ENCODE results near the gene PLA2G4C.
"Not testable (repeated sequence)": the region's sequence is repeated elsewhere in the genome, so short reads cannot be mapped to it uniquely, and the experiment has no call there.

Gene PLA2G4C

GRCh38 chr19:48081106-48081505, 29.5 kb downstream of the PLA2G4C start:
- Histone ChIP-seq H3K27me3 (ENCODE audit: control insufficient read depth, low read length) (no peaks in the 10 kb centered on the region), H3K9me2 (replicated peaks; ENCODE audit: control insufficient read depth, low read length) (no peaks in the 10 kb centered on the region), H3K36me3 (ENCODE audit: control insufficient read depth, low read length) (no peaks in the 10 kb centered on the region), H3K4me2 (ENCODE audit: low read length) (no peak overlapping the region), H3K4me1 (ENCODE audit: control insufficient read depth, low read length) (no peaks in the 10 kb centered on the region), H3F3A (ENCODE audit: control insufficient read depth, insufficient read depth) (no peaks in the 10 kb centered on the region), H3K4me3 (ENCODE audit: low read length) (no peak overlapping the region), H4K20me1 (ENCODE audit: control insufficient read depth, insufficient read depth, low read depth, low read length) (no peaks in the 10 kb centered on the region), H3K79me2 (ENCODE audit: control insufficient read depth, low read length) (no peaks in the 10 kb centered on the region), H3K27ac (ENCODE audit: low read depth, low read length) (no peak overlapping the region), H3K9me3 (ENCODE audit: control insufficient read depth, insufficient read depth, low read length) (no peaks in the 10 kb centered on the region)
- TF ChIP-seq CTCF (IDR thresholded peaks at IDR 0.05; ENCODE audit: low read depth, low read length, poor library complexity, severe bottlenecking) (no peak), EZH2phosphoT487 (IDR thresholded peaks at IDR 0.05; ENCODE audit: borderline replicate concordance, low read length) (no peak)

- not testable (repeated sequence) for H3K4me3 ChIP-seq (ENCODE audit: low read length); H4K20me1 ChIP-seq (ENCODE audit: control insufficient read depth, insufficient read depth, low read depth, low read length); H3K9me3 ChIP-seq (ENCODE audit: control insufficient read depth, insufficient read depth, low read length); H3K27ac ChIP-seq (ENCODE audit: low read depth, low read length); H3K36me3 ChIP-seq (ENCODE audit: control insufficient read depth, low read length); H3K79me2 ChIP-seq (ENCODE audit: control insufficient read depth, low read length); H3K4me2 ChIP-seq (ENCODE audit: low read length); H3F3A ChIP-seq (ENCODE audit: control insufficient read depth, insufficient read depth); H3K4me1 ChIP-seq (ENCODE audit: control insufficient read depth, low read length); H3K9me2 ChIP-seq (replicated peaks; ENCODE audit: control insufficient read depth, low read length); H3K27me3 ChIP-seq (ENCODE audit: control insufficient read depth, low read length)
Measured at GRCh38 chr19:48070177-48070769, 40.3 kb downstream of the PLA2G4C start.

GRCh38 chr19:48069435-48069834, 41.2 kb downstream of the PLA2G4C start:
- no peak overlapping the region for H3K4me2 ChIP-seq (ENCODE audit: low read length)
- H3F3A ChIP-seq (ENCODE audit: control insufficient read depth, insufficient read depth): no peaks in the 10 kb centered on the region
- no peaks in the 10 kb centered on the region for H3K9me3 ChIP-seq (ENCODE audit: control insufficient read depth, insufficient read depth, low read length)
- TF ChIP-seq CTCF (IDR thresholded peaks at IDR 0.05; ENCODE audit: low read depth, low read length, poor library complexity, severe bottlenecking): no peak
- no peak for TF ChIP-seq EZH2phosphoT487 (IDR thresholded peaks at IDR 0.05; ENCODE audit: borderline replicate concordance, low read length)
- no peaks in the 10 kb centered on the region for H3K79me2 ChIP-seq (ENCODE audit: control insufficient read depth, low read length)
- H3K36me3 ChIP-seq (ENCODE audit: control insufficient read depth, low read length): no peaks in the 10 kb centered on the region
- H3K9me2 ChIP-seq (replicated peaks; ENCODE audit: control insufficient read depth, low read length): no peaks in the 10 kb centered on the region
- no peaks in the 10 kb centered on the region for H3K4me1 ChIP-seq (ENCODE audit: control insufficient read depth, low read length)
- no peaks in the 10 kb centered on the region for H3K27me3 ChIP-seq (ENCODE audit: control insufficient read depth, low read length)
- H3K4me3 ChIP-seq (ENCODE audit: low read length): no peak overlapping the region
- H4K20me1 ChIP-seq (ENCODE audit: control insufficient read depth, insufficient read depth, low read depth, low read length): no peaks in the 10 kb centered on the region
- H3K27ac ChIP-seq (ENCODE audit: low read depth, low read length): no peak overlapping the region

- H3K4me3 ChIP-seq (ENCODE audit: low read length): no peak overlapping the region
- TF ChIP-seq EZH2phosphoT487 (IDR thresholded peaks at IDR 0.05; ENCODE audit: borderline replicate concordance, low read length): no peak
- TF ChIP-seq CTCF (IDR thresholded peaks at IDR 0.05; ENCODE audit: low read depth, low read length, poor library complexity, severe bottlenecking): no peak
- H3K9me3 ChIP-seq (ENCODE audit: control insufficient read depth, insufficient read depth, low read length): no peaks in the 10 kb centered on the region
- no peaks in the 10 kb centered on the region for H3K4me1 ChIP-seq (ENCODE audit: control insufficient read depth, low read length)
- no peak overlapping the region for H3K27ac ChIP-seq (ENCODE audit: low read depth, low read length)
- no peaks in the 10 kb centered on the region for H3K79me2 ChIP-seq (ENCODE audit: control insufficient read depth, low read length)
- H3K36me3 ChIP-seq (ENCODE audit: control insufficient read depth, low read length): no peaks in the 10 kb centered on the region
- no peaks in the 10 kb centered on the region for H3F3A ChIP-seq (ENCODE audit: control insufficient read depth, insufficient read depth)
- H4K20me1 ChIP-seq (ENCODE audit: control insufficient read depth, insufficient read depth, low read depth, low read length): no peaks in the 10 kb centered on the region
- H3K9me2 ChIP-seq (replicated peaks; ENCODE audit: control insufficient read depth, low read length): no peaks in the 10 kb centered on the region
- no peaks in the 10 kb centered on the region for H3K27me3 ChIP-seq (ENCODE audit: control insufficient read depth, low read length)
- no peak overlapping the region for H3K4me2 ChIP-seq (ENCODE audit: low read length)
Measured at GRCh38 chr19:48064509-48064908, 46.1 kb downstream of the PLA2G4C start.
